Activated T-helper 1 cell treated with anti-CD3 and anti-CD28 coated beads, Interleukin-2, amount 50 U/mL, for 16 hours (primary cell): Measurements from ENCODE around the gene C4orf50.

ENCODE experiments used
- DNase-seq, 2 donors: peaks; one replicate each; pipeline ENCODE4 v3.0.0-alpha.2; 2020; ENCODE audit warnings: low read depth in 1 of 2, low spot score in 1 of 2

C4orf50 gene

DNA sequence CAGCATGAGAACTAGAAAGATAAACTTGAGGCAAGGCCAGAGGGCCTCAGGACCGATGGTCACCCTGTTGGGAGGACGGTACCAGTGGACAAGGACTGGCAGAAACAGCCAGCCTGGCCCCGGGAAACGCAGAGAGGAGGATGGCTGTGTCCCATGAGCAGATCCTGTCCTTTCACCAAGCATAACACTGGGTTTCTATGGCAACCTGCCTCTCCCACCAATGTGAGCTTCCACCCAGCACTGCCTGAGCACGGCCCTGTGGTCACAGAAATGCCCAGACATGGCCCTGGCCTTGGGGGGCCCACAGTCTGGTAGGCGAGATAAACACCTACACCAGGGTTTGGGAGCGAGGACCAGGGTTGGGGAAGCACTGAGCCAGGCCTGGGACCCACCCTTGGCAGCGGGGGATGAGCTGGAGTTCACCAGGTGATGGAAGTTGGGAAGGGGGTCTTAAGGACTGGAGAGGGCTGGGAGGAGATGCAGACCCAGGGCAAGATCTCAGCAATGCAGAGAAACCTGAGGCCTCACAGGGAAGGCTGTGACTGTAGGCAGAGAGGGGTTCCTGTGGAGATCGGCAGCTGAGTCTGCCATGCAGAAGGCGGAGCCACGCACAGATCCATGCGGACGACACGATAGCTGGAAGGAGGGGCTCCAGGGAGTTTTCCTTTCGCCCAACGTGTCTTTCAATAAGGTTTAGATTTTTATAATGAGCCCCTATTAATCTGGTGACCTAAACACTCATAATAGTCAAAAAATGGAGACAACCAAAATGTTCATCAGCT lies 92.6 kb downstream of the C4orf50 start:
- DNase-seq: no peak

DNA sequence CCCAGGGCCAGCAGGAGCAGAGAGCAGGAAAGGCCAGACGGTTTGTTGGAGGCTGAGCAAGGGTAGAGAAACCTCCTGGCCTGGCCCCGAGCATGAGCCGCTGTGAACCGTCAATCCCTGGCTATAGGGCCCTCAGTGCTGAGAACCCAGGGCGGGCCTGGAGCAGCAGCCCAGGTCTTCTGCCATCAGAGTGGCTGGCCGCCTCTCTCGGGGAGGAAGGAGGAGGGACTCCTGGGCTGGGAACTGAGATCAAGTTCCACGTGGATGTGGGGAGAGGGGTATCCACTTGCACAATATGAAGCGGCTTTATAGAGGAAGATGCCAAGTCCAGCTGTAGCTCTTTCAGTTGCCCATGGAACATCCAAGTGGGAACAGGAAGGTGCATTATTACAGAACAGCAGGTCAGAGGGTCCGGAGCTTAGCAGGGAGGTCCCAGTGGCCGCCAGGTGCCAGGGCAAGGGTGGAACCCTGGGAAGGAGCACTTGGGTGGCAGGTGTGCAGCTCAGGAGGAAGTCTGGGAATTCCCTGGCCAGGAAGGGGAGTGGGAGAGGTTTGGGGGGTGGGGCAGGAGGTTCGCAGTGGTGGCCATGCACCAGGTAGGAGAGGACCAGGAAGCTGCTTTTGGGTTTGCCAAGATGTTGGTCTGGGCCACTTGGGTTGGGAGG lies 93.6 kb downstream of the C4orf50 start:
- DNase-seq: no peak

DNA sequence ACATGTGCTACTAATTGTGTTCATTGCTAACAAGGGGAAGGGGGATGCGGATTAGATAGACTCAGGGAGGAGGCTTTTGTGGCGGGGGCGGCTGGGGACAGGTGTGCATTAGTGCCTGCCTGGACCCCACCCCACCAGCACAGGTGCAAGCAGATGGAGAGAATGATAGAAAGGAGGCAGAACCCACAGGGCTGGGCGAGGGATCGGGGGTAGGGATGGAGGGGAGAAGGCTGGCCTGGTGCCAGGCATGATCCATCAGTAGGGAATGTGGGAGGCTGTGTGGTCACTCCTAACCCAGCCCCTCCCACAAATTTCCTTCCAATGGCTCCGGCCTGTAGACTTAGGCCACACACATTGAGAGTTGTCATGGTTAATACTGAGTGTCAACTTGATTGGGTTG lies 94.9 kb downstream of the C4orf50 start:
- DNase-seq: no peak

DNA sequence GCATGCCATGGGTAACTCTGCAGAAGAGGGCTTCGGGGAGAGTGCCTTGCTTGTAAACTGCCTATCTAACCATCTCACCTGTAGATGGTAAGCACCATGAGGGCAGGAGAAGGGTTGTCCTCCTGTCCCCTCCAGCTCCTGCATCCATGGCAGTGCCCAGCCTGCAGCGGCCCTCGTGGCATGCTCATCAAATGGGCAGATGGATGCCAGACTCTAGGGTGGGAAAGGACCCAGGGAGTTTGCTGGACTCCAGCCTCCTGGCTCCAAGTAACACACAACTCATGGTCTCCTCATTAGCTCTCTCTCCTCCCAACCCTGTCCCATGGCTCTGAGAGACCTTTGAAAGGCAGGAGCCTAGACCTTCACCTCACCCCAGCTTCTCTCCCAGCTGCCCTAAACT lies 95.7 kb downstream of the C4orf50 start:
- no peak for DNase-seq

DNA sequence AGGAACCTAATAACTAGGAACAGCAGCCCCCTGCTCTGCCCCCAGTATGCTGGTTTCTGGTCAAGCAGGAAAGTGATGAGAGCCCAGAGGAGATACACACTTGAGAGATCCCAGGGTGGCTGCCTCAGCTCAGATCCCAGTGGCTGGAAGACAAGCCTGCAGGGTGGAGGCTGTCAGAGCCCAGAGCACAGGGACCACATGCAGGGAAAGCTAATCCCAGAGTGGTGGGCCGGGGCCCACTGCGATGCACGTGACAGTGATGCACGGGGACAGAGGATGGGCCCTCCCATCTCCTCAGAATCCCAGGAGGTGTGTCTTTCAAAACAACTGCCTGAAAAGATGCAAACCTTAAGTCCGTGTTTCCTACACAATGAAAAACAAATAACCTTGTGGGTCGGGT lies 96.2 kb downstream of the C4orf50 start:
- no peak for DNase-seq

DNA sequence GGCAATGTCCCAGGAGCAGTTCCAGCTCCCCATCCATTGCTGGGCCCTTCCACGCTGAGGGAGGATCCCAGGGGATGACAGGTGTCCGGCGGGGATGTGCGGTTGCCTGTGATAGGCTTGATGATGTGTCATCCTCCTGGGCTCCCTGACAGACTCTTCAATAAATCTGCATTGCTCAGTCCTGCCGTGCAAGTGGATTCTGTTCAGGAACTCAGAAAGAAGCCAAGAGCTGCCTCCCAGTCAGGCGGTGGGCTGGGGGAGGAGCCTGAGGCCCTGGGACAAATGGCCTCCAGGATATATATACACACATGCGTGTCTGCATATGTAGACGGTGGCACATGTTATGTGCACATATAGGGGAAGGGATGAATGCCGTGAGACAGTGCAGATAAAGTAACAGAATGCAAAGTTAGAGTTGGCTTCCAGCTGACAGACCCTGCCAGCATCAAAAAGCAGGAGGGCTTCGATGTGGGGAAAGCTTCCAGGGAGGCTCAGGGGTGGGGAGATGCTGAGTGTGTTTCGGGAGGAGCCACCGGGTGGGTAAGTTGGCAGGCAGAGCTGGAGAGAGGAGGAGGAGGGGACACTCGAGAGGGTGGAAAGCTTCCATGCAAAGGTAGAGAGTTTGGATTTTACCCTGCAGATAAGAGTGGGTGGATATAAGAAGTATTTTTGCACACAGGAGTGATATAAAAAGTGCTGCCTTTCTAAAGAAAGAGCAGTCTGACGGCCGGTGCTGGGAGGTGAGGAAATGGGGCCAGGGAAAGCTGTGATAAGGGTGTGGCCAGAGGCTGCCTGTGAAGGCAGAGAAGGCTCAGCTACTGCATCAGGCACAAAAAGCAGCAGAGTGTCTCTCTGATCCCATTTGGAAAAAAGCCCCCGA lies 96.9 kb downstream of the C4orf50 start:
- no peak for DNase-seq

DNA sequence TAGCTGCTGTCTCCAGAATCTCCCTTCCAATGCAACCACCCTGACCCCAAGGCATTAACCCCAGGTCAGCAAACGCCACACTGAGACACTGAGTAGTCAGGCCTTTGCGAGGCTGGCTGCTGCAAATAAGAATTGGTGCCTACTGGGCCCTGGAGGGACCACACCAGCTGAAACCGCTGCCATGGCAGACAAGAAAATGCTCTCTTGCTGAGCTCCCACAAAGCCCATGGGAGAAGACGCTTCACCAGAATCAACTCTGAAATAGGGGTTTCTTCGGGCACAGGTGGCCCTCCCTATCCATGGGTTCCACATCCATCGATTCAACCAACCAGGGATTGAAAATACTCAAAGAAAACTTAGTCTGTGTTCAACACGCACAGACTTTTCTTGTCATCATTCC lies 98.7 kb downstream of the C4orf50 start:
- DNase-seq: no peak

DNA sequence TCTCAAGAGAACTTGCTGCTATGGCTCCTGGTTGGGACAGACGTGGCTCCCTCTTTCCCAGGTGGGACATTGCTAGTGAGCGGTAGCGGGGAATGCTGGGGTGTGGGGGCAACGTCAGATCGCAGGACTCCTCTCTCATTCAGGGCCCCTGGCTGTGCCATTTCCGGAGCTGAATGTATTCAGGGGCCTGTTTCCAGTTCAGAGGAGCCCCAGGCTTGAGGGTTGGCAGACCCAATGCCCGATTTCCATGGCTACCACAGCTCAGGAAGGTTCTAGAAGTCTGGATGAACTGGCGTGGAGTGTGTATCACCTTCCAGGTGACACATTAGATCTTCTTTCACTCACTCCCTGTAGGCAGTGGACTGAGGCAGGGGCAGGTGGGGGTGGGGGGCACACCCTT lies 99.2 kb downstream of the C4orf50 start:
- DNase-seq: no peak

DNA sequence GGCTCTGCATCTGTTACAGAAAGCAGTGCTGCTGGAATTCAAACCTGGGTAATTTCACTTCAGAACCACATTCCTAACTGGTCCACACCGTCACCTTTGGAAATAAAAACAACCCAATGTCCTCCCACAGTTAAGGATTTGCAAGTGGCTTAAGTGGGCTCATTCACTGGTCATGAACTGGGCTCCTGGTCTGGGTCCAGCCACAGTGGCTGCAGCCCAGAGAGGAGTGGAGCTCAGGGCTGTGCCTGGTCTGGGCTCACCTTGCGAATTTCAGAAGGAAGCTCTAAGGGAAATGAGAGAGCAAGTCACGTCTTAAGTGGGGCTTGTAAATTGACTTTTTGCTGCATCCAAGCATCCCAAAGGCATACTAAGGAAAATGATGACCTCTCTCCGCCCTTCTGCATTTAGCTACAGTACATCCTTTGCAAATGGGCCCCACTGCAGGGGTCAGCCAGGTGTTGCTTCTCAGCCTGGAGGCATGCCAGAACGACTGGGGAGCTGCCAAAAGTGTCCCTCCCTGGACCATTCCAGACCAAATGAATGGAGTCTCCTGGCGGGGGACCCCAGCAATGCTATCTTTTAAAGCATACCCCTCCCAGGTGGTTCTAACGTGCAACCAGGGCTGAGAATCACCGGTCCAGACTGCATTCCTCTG lies 99.8 kb downstream of the C4orf50 start:
- DNase-seq: no peak

DNA sequence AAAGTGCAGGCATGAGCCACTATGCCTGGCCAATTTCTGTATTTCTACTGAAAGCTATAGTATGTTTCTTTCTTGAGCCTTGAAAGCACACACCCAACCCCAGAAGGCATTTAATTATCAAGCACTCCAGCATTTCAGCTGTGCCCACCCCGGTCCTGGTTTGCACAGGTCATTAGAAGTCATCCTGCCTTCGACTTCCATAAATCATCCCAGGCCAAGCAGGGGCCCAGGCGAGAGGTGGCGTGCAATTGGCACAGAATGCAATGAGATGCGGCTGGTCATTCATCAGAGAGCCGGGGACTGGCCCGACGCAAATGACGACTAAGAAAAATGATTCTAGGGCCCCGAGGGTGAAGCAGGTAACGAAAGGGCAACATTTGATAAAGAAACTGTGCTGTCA lies 100.6 kb downstream of the C4orf50 start:
- DNase-seq: no peak

DNA sequence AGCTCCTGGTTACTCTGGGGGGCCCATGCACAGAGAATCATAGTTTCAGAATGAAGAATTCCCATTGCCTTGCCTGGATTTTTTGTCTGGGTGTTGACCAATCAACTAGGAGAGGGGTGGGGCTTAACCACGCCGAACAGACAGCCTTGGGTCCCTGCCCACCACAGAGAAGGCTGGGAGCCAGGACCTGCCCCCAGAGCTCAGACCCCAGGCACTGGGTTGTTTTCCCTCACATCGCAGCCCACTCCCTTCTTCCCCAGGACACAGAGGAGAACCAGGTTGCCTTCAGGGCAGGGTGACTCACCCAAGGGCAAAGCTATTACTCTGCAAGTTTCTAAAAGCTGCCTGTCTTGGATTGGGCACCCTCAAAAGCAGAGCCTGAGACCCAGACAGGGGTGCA lies 102.0 kb downstream of the C4orf50 start:
- no peak for DNase-seq

DNA sequence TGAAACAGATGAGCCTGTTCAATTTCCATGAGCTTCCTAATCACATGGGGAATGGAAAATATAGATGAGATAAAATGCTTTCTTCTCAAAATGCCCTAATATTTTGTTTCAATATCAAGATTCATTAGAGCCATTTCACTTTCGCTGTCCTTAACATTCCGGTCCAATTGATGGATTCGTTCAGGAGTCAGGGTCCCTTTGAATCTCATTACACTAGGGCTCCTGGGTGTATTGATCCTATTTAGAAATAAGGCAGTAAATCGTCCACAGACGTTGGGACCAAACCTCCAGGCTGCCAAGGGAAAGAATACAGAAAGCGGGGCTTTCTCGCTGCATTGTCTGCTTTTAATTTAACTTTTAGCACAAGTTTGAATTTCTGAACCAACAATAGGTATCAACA lies 104.8 kb downstream of the C4orf50 start:
- no peak for DNase-seq

DNA sequence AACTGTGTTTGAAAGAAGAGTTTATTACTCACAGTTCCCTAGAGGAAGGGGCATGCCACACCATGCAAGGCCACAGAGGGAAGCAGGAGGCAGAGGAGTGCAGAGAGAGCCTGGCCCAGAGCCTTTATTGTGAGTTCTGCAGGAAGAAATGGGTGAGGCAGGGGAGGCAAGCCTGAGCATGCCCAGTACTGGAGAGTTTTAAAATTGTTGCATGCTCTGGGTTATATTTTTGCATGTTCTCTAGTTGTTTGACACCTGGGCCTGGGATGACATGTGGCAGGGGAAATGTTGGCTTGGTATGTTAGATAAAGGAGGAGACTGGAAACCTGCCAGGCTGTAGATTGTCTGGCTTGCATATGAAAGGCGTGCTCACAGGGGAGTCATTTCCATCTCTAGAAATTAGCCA lies 105.6 kb downstream of the C4orf50 start:
- DNase-seq: no peak

DNA sequence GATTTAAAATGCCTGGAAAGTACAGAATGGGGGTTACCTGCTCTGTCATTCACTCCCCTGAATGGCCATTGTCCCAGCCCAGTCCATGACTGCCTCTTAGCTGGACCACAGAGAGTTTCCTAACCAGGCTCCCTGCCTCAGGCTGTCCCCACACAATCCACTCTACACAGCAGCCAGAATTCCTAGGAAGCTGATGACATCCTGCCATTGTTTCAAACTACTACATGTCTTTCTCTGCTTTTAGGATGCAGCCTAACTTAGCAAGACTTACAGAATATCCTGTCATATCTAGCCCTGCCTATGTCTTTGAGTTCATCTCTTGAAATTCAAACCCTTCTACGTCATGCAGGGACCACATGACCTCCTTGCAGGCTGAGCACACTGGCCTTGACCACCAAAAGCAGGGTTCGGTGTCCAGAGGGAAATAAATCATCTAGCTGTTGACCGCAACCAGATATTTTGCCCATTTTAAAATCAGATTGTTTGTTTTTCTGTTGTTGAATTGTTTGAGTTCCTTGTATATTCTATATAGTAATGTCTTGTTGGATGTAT lies 109.3 kb downstream of the C4orf50 start:
- DNase-seq: no peak

DNA sequence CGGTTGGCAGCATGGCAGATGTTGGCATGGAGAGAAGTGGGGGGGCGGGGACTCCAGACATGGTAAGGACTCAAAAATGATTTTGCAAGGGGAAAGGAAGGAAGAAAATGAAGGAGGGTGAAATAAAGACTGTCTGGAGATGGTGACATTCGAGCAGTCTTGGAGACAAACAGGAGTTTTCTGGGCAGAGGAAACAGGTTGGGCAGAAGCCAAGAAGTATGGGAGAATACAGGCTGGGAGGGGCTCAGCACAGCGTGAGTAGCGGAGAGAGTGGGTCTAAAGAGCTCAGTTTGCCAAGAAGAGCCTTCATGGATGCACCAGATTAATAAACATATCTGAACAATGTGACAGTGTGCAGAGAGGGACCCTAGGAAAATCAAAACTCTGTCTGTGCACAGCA lies 112.0 kb downstream of the C4orf50 start:
- no peak for DNase-seq

DNA sequence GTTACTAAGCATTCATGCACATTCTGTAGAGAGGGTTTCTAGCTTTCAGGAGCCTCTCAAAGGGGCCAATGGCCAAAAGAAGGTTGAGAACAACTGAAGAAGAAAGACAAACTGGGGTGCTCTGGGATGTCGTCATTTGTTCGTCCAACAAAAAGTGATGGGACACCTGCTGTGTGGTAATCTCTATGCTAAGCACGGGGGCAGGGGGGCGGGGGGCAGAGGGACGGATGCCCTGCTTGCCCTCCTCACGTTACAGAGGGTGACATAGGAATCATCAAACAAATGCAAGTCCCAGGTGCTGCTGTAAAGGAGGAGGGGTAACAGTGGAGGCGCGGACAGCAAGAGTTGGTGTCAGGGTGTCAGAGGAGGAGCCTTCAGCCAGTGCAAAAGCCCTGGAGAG lies 112.5 kb downstream of the C4orf50 start:
- no peak for DNase-seq

DNA sequence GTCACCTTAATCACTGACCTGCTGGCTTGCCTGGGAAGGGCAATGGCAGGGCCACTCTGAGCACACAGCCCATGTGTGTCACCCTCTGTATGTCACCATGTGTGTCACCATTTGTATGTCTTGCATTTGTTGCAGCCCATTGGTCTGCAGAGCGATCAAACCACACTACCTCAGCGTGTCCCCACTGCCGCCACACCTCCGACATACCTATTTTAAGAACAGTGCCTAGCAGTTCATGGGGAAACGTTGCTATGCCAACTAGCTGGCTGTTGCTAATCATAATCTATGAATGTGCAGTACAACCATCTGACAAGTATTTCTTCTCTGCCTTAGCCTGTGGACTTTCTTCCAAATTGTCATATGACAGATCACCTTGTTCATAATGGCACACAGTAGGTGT lies 117.4 kb downstream of the C4orf50 start:
- no peak for DNase-seq

DNA sequence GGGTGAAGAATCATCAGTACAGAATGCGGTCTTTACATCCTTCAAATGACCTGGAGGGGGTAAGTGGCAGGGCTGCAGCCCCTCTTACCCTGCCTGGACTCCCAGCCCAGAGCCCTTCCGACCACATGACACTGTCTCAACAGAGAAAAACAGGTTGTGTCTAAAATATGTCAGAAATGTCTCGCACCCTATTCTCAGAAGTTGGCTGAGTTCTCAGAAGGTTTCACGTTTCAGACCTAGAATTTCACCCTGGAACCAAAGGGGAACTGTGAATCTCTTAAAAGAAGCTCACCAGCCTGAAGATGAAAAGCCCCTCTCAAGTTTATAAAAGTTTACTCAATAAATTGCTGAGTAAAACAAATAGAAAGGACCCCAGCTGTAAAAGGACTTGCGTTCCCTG lies 118.3 kb downstream of the C4orf50 start:
- no peak for DNase-seq

DNA sequence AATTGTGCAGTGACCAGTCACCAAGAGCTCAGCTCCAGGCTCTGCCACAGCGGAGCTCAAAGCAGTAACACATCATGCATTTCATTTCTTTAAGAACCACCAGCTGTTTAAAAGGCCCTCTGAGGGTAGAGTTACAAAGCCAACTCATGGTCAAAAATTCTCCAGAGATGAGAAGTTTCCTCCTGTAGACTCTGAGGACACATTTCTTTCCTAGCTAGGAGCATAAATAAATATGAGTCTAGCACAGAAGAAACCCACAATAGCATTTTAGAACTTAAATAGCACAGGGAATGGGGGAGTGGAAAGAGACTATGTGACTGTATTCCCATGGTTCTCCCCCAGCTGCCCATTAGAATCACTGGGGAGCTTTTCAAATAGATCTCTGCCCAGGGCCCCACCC lies 118.8 kb downstream of the C4orf50 start:
- DNase-seq: no peak

DNA sequence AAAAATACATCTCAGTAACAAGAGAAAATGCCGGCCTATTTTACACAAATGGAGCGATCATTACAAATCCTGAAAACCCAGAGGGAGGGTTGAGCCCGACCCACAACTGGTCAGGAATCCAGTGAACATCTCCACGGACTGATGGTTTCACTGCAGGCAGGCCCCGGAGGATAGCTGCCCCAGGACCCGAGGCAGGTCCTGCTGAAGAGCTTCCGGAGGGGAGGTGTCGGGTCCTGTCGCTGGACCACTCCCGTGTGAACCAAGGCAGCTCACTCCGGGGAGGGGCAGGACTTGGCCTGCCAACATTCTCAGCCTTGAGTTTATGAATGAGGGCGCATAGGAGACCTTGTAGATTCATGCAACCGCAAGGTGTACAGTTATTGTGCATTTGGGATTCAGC lies 120.6 kb downstream of the C4orf50 start:
- DNase-seq: no peak

DNA sequence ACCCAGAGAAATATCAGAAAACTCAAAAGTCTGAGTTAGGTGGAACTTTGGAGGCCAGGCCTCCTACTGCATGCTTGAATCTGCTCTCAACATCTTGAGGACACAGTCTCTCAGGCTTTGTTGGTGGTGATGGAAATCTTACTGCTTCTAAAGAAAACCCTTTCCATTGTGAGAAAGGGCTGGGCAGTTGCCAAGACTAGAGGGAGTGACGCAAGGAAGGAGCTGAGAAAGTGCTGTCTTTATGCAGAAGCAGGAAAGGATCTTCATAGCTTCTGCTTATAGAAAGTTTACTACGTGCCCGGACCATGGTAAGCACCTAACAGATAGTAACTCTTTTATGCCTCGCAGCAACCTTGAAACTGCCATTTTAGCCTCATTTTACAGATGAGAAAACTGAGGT lies 122.9 kb downstream of the C4orf50 start:
- no peak for DNase-seq
